Loucy (cell line): ENCODE measurements around the gene FOXC2.

Experiments
- EZH2phosphoT487 ChIP-seq: fragments of 200-600 bp; IDR thresholded peaks from 2 replicates; pipeline ENCODE4 v1.6.1; 2018; ENCODE audit warnings: antibody characterized with exemption, mild to moderate bottlenecking, moderate library complexity, borderline replicate concordance
- TF ChIP-seq, protein P1 (sequence below): fragments of 200-600 bp; sonication (generic); conservative IDR thresholded peaks from 2 replicates; pipeline ENCODE4 v1.5.1; 2014; ENCODE audit warnings: mild to moderate bottlenecking, antibody characterized with exemption, low read length

DNA sequence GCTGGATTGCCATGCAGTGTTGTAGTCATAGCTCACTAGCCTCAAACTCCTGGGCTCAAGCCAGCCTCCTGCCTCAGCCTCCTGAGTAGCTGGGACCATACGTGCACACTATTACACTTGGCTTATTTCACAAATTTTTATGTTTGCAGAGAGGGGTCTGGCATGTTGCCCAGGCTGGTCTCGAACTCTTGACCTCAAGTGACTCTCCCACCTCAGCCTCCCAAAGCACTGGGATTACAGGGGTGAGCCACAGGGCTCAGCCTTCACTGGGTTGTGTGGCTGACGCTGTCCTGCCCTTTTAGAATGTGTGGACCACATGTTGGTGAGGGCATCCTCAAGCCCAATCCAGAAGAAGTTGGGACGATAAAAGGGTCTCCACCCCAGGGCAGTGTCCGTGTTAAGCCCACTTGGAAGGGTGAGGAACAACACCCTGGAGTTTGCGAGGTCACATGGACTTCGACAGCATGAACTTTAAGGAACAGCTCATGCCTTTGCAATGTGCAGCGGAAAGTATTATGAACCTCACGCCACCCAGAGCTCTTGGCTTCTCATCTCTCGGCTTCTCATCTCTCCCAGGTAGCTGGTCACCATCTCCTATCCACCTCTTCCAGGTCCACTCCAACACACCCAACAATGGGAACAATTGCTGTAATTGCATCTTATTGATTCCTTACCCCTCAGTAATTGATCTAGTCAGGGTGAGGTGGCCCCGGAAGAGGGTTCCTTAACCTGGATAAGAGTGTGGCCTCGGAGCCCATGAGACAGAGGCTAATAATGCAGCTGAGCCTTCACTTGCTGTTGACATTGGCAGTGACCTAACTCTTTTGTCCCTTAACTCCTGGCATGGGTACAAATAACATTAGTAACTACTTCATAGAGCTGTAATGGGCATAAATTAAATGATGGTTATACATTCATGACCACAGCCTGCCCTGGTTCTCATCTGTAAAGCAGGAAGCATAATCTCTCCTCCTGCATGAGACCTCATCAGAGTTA lies 18.4 kb downstream of the FOXC2 start:
- TF ChIP-seq, protein P1, sequence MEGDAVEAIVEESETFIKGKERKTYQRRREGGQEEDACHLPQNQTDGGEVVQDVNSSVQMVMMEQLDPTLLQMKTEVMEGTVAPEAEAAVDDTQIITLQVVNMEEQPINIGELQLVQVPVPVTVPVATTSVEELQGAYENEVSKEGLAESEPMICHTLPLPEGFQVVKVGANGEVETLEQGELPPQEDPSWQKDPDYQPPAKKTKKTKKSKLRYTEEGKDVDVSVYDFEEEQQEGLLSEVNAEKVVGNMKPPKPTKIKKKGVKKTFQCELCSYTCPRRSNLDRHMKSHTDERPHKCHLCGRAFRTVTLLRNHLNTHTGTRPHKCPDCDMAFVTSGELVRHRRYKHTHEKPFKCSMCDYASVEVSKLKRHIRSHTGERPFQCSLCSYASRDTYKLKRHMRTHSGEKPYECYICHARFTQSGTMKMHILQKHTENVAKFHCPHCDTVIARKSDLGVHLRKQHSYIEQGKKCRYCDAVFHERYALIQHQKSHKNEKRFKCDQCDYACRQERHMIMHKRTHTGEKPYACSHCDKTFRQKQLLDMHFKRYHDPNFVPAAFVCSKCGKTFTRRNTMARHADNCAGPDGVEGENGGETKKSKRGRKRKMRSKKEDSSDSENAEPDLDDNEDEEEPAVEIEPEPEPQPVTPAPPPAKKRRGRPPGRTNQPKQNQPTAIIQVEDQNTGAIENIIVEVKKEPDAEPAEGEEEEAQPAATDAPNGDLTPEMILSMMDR: no peak
- no peak for TF ChIP-seq EZH2phosphoT487
